ENCODE data around the gene MFSD6. TPM values are rescaled to one million over a fixed set of nuclear protein-coding genes. Genes with fewer than 3 reads are reported as not detected.

MFSD6 gene
- total and polyA plus RNA-seq, 2 of the 8 experiments (the other 6 are each of a cell fraction or from before 2014, with no cell fraction given), result 1.8 to 5.1 TPM

DNA sequence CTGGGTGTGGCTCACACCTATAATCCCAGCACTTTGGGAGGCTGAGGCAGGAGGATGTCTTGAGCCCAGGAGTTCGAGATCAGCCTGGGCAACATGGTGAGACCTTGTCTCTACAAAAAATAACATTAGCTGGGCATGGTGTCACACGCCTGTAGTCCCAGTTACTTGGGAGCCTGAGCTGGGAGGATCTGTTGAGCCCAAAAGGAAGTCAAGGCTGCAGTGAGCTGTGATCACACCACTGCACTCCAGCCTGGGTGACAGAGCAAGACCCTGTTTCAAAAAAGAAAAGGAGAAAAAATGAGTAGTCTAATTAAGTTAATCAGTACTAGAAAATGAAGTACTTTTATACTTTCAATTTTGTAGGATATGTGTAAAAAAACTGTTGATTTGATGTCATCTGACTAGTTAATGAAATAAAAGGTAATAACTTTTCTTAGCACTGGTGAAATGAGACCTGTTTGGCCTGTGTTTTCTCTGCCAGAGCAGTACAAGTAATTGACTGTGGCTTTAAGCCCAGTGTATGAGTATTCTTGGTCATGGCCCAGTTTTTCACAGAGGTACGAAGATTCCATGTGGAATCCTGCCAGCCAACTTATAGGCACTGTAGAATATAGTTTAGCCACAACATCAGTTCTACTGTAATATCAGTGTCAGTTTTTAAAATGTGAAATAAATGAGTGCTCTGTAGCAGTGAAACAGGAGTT, 35.8 kb downstream of the MFSD6 start:
- Histone ChIP-seq H3K36me3 (ENCODE audit: control insufficient read depth in 2 of 4, insufficient read depth in 4 of 4, low read length in 3 of 4) (no peaks in the 10 kb centered on the region), H2AK5ac (ENCODE audit: low read depth, low read length) (no peak overlapping the region), H2BK120ac (replicated peaks; ENCODE audit: low read depth, low read length) (no peak overlapping the region), H3K4me1 (replicated peaks in 1 of 4; ENCODE audit: control insufficient read depth in 3 of 4, insufficient read depth in 4 of 4, low read length in 3 of 4) (peaks cover 0 to 2% (median 0%) of the 10 kb centered on the region in 4 experiments; a peak in 1 of 7 replicates), H3K14ac (ENCODE audit: insufficient read length) (no peak overlapping the region), H2BK15ac (ENCODE audit: low read length) (no peak overlapping the region), H2BK12ac (ENCODE audit: low read depth, low read length) (no peak overlapping the region), H3K56ac (replicated peaks; ENCODE audit: insufficient read length, low read depth, low read length) (no peak overlapping the region), H2BK20ac (ENCODE audit: low read length) (no peak overlapping the region), H3K23me2 (ENCODE audit: low read depth, low read length) (no peaks in the 10 kb centered on the region), H3K27ac (ENCODE audit: low read depth, low read length) (no peak overlapping the region), H3K79me2 (ENCODE audit: control insufficient read depth in 1 of 2, insufficient read depth in 2 of 2, low read length in 2 of 2) (no peaks in the 10 kb centered on the region), H3K9ac (replicated peaks in 1 of 4; ENCODE audit: extremely low read depth in 1 of 4, low read depth in 3 of 4, low read length in 3 of 4) (no peak overlapping the region), H4K8ac (ENCODE audit: extremely low read depth, insufficient read depth, low read length) (no peak overlapping the region), H3K23ac (ENCODE audit: insufficient read length) (no peak overlapping the region), H3K27me3 (replicated peaks in 1 of 4; ENCODE audit: control insufficient read depth in 3 of 4, extremely low read depth in 1 of 4, insufficient read depth in 3 of 4, low read length in 3 of 4) (no peaks in the 10 kb centered on the region), H4K20me1 (replicated peaks in 1 of 2; ENCODE audit: control insufficient read depth in 1 of 2, insufficient read depth in 2 of 2, low read length in 2 of 2) (no peaks in the 10 kb centered on the region), H3K79me1 (ENCODE audit: low read depth, low read length) (no peaks in the 10 kb centered on the region), H2AFZ (ENCODE audit: low read length) (no peak overlapping the region), H3K4me2 (ENCODE audit: insufficient read depth in 1 of 2, low read depth in 2 of 2, low read length in 2 of 2) (no peak overlapping the region), H3K4me3 (ENCODE audit: extremely low read depth in 1 of 4, insufficient read depth in 2 of 4, low read depth in 3 of 4, low read length in 4 of 4) (no peak overlapping the region), H3K4ac (replicated peaks; ENCODE audit: insufficient read length, low read depth, low read length) (no peak overlapping the region), H3K9me3 (ENCODE audit: insufficient read depth in 2 of 2, low read depth in 1 of 2, low read length in 1 of 2) (no peaks in the 10 kb centered on the region), H4K5ac (ENCODE audit: insufficient read length, low read depth, low read length) (no peak overlapping the region), H3K18ac (ENCODE audit: extremely low read depth, low read length) (no peak overlapping the region), H2BK5ac (ENCODE audit: low read depth, low read length) (no peak overlapping the region), H4K91ac (replicated peaks; ENCODE audit: insufficient read length, low read length) (no peak overlapping the region)
- CTCF ChIA-PET (ENCODE audit: partially characterized antibody), result no interaction called here
- POLR2A ChIA-PET (ENCODE audit: partially characterized antibody), result no interaction called here
- FAIRE-seq (no peak), DNase-seq (ENCODE audit: low read depth in 1 of 2, low spot score in 2 of 2) (no peak)
- 95% methylated on average over 3 of the region's 3 CpGs; no CpG with 5 or more reads in 1 of the 2 experiments for WGBS, 2 experiments (ENCODE audit: extremely low coverage in 1 of 2, insufficient coverage in 1 of 2, insufficient read length in 1 of 2, insufficient replicate concordance in 2 of 2, low coverage in 1 of 2, low lambda C conversion rate in 2 of 2, missing lambda C conversion rate in 1 of 2)
- TF ChIP-seq, protein P1, sequence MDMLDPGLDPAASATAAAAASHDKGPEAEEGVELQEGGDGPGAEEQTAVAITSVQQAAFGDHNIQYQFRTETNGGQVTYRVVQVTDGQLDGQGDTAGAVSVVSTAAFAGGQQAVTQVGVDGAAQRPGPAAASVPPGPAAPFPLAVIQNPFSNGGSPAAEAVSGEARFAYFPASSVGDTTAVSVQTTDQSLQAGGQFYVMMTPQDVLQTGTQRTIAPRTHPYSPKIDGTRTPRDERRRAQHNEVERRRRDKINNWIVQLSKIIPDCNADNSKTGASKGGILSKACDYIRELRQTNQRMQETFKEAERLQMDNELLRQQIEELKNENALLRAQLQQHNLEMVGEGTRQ (IDR thresholded peaks at IDR 0.05; ENCODE audit: low read length), result no peak
- TF ChIP-seq, protein P2, sequence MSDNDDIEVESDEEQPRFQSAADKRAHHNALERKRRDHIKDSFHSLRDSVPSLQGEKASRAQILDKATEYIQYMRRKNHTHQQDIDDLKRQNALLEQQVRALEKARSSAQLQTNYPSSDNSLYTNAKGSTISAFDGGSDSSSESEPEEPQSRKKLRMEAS (IDR thresholded peaks at IDR 0.05), result no peak
- TF ChIP-seq CHD2 (IDR thresholded peaks at IDR 0.05; ENCODE audit: low read length) (no peak), KDM4A (IDR thresholded peaks at IDR 0.05; ENCODE audit: low read depth, low read length, severe bottlenecking) (no peak), NRF1 (IDR thresholded peaks at IDR 0.05; ENCODE audit: low read depth, low read length) (no peak), SP4 (IDR thresholded peaks at IDR 0.05; ENCODE audit: low read length) (no peak), BRCA1 (IDR thresholded peaks at IDR 0.05; ENCODE audit: low read depth, low read length) (no peak), TCF12 (IDR thresholded peaks at IDR 0.05; ENCODE audit: low read depth, low read length) (no peak), POLR2A (IDR thresholded peaks at IDR 0.05; ENCODE audit: control extremely low read depth in 1 of 2, low read depth in 2 of 2, low read length in 2 of 2) (no peak), GABPA (IDR thresholded peaks at IDR 0.05; ENCODE audit: borderline replicate concordance, insufficient read depth, low read length) (no peak)
- TF ChIP-seq, protein P3, sequence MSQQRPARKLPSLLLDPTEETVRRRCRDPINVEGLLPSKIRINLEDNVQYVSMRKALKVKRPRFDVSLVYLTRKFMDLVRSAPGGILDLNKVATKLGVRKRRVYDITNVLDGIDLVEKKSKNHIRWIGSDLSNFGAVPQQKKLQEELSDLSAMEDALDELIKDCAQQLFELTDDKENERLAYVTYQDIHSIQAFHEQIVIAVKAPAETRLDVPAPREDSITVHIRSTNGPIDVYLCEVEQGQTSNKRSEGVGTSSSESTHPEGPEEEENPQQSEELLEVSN (IDR thresholded peaks at IDR 0.05), result no peak
- TF ChIP-seq, protein P4, sequence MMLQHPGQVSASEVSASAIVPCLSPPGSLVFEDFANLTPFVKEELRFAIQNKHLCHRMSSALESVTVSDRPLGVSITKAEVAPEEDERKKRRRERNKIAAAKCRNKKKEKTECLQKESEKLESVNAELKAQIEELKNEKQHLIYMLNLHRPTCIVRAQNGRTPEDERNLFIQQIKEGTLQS (IDR thresholded peaks at IDR 0.05; ENCODE audit: insufficient read depth, low read depth, low read length), result no peak
